KMS-11 (cell line): Measurements from ENCODE around the gene TMOD4.

Source experiments
- H2AFZ ChIP-seq: fragments of 200-600 bp; sonication (generic); 2 replicates; pipeline ENCODE4 v1.6.1; 2016; ENCODE audit warnings: antibody characterized with exemption, mixed run types, low read depth
- H3K27ac ChIP-seq: fragments of 200-600 bp; sonication (generic); 2 replicates; pipeline ENCODE4 v1.6.1; 2016; ENCODE audit warnings: mild to moderate bottlenecking, mixed run types
- H3K27me3 ChIP-seq: fragments of 200-600 bp; sonication (generic); 2 replicates; pipeline ENCODE4 v1.6.1; 2017; ENCODE audit warnings: mild to moderate bottlenecking, low read depth, mixed run types, moderate library complexity; ENCODE audit not compliant: insufficient read depth
- H3K36me3 ChIP-seq: fragments of 200-600 bp; sonication (generic); 2 replicates; pipeline ENCODE4 v1.6.1; 2017; ENCODE audit warnings: mild to moderate bottlenecking, mixed run types; ENCODE audit not compliant: insufficient read depth
- H3K4me1 ChIP-seq: fragments of 200-600 bp; sonication (generic); 2 replicates; pipeline ENCODE4 v1.6.1; 2016; ENCODE audit warnings: mild to moderate bottlenecking, low read depth, mixed run types; ENCODE audit not compliant: poor library complexity, severe bottlenecking
- H3K4me2 ChIP-seq: fragments of 200-600 bp; sonication (generic); 2 replicates; pipeline ENCODE4 v1.7.0; 2016; ENCODE audit warnings: mild to moderate bottlenecking, mixed run types
- H3K4me3 ChIP-seq: fragments of 200-600 bp; sonication (generic); IDR thresholded peaks from 2 replicates; pipeline ENCODE4 v1.6.1; 2017; ENCODE audit warnings: low read depth, low read length, mixed read lengths; ENCODE audit not compliant: insufficient read depth
- H3K79me2 ChIP-seq: fragments of 200-600 bp; sonication (generic); 2 replicates; pipeline ENCODE4 v1.6.1; 2016; ENCODE audit warnings: low read depth, mixed run types; ENCODE audit not compliant: insufficient read depth
- H3K9ac ChIP-seq: fragments of 200-600 bp; sonication (generic); 2 replicates; pipeline ENCODE4 v1.6.1; 2016; ENCODE audit warnings: mild to moderate bottlenecking, mixed run types
- H4K20me1 ChIP-seq: fragments of 200-600 bp; sonication (generic); 2 replicates; pipeline ENCODE4 v1.6.1; 2016; ENCODE audit warnings: mild to moderate bottlenecking, mixed run types; ENCODE audit not compliant: insufficient read depth
- TF ChIP-seq, protein P1 (sequence below): fragments of 200-600 bp; sonication (generic); conservative IDR thresholded peaks from 2 replicates; pipeline ENCODE4 v1.6.1; 2017; ENCODE audit warnings: low read depth, mild to moderate bottlenecking, antibody characterized with exemption, low read length, moderate library complexity, mixed read lengths

The TMOD4 gene

DNA sequence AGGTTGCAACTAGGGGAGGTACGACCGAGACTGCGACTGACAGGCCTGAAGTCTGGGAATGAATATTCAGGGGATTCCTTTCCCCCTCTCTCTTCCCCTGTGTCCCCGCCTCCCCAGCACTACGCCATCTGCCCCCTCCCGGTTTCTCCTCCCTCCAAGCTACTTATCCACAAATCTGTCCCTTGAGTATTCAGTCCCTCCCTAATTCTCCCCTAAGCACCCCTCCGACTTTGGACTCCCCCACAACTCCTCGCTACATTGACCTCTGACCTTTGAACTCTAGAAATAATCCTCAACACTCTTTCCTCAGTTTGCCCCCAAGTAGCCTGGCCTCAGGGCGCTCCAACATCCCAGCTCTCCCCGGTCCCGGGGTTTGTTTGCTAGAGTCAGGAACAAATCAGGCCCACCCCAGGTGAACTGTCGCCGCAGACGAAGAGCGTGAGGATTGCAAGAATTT is 10.5 kb downstream of the TMOD4 start:
- Histone ChIP-seq H3K27ac (peak overlapping the region; percentile 31; the same call in 1 of the 2 replicates), H3K4me3 (peak overlapping the region; percentile 97), H3K79me2 (peaks cover 17% of the 10 kb centered on the region), H4K20me1 (no peaks in the 10 kb centered on the region), H3K4me2 (peak overlapping the region; percentile 91), H3K4me1 (peaks cover 24% of the 10 kb centered on the region), H3K36me3 (peaks cover 7% of the 10 kb centered on the region; the same call in 1 of the 2 replicates), H2AFZ (peak overlapping the region; percentile 90), H3K27me3 (no peaks in the 10 kb centered on the region), H3K9ac (peak overlapping the region; percentile 62; the same call in 1 of the 2 replicates)
- TF ChIP-seq, protein P1, sequence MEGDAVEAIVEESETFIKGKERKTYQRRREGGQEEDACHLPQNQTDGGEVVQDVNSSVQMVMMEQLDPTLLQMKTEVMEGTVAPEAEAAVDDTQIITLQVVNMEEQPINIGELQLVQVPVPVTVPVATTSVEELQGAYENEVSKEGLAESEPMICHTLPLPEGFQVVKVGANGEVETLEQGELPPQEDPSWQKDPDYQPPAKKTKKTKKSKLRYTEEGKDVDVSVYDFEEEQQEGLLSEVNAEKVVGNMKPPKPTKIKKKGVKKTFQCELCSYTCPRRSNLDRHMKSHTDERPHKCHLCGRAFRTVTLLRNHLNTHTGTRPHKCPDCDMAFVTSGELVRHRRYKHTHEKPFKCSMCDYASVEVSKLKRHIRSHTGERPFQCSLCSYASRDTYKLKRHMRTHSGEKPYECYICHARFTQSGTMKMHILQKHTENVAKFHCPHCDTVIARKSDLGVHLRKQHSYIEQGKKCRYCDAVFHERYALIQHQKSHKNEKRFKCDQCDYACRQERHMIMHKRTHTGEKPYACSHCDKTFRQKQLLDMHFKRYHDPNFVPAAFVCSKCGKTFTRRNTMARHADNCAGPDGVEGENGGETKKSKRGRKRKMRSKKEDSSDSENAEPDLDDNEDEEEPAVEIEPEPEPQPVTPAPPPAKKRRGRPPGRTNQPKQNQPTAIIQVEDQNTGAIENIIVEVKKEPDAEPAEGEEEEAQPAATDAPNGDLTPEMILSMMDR, result no peak

DNA sequence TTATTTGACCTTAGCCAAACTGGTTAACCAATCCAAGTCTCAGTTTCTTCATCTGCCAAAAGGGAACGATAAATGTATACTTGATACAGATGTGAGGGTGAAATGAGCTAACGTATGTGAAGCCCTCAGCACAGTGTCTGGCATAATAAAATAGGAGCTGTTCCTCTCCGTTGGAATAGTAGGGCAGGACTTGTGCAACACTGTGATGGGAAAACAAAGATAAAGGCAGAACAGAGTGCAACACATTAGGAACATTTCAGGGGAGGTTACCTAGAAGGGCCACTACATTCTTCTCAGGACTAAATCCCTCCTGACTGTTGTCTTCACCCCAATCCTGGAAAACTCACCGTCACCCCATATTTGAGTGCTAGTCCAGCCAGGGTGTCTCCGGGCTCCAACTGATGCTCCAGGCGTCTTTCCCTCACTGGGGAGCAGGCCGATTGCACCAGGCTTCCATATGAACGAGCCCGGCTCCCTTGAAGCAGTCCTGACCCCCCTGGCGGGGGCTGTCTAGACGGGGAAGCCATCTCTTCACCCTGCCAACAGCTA is 11.0 kb downstream of the TMOD4 start:
- H3K27ac ChIP-seq, result no peak overlapping the region
- H4K20me1 ChIP-seq, result no peaks in the 10 kb centered on the region
- peak overlapping the region; percentile 90; the same call in 1 of the 2 replicates for H2AFZ ChIP-seq

DNA sequence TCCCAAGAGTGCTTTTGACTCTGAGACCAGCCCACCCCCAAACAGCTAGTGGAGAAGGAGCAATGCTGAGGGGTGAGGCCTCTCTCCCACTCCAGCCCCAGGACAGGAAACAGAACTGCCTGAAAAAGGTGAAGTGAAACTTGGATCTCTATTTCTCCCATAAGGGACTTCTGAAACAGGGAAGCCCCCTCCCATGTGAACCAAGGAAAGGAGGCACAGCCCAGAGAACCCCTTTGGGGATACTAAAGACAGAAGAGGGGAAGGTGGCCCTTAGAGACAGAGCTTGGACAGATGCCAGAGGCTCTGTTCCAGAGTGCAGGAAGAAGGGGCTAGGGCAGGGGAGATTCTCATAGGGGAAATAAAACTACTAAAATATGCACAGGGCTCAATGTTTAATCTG is 16.4 kb downstream of the TMOD4 start:
- Histone ChIP-seq H3K4me3 (no peak overlapping the region), H3K79me2 (no peaks in the 10 kb centered on the region), H3K4me1 (peaks cover 22% of the 10 kb centered on the region), H3K9ac (no peak overlapping the region), H3K27ac (no peak overlapping the region), H3K36me3 (no peaks in the 10 kb centered on the region), H2AFZ (no peak overlapping the region), H3K27me3 (no peaks in the 10 kb centered on the region), H4K20me1 (no peaks in the 10 kb centered on the region), H3K4me2 (no peak overlapping the region)
- TF ChIP-seq, protein P1, result no peak

More for the DNA sequence above, 11.0 kb downstream of the TMOD4 start:
- Histone ChIP-seq H3K4me2 (peak overlapping the region; percentile 91), H3K27me3 (no peaks in the 10 kb centered on the region), H3K4me1 (peaks cover 24% of the 10 kb centered on the region), H3K79me2 (peaks cover 17% of the 10 kb centered on the region), H3K36me3 (peaks cover 7% of the 10 kb centered on the region; the same call in 1 of the 2 replicates), H3K4me3 (peak overlapping the region; percentile 97), H3K9ac (no peak overlapping the region)
- TF ChIP-seq, protein P1, result no peak

DNA sequence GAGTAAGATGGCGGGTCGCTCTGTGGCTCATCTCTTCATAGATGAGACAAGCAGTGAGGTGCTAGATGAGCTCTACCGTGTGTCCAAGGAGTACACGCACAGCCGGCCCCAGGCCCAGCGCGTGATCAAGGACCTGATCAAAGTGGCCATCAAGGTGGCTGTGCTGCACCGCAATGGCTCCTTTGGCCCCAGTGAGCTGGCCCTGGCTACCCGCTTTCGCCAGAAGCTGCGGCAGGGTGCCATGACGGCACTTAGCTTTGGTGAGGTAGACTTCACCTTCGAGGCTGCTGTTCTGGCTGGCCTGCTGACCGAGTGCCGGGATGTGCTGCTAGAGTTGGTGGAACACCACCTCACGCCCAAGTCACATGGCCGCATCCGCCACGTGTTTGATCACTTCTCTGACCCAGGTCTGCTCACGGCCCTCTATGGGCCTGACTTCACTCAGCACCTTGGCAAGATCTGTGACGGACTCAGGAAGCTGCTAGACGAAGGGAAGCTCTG is 17.0 kb downstream of the TMOD4 start:
- Histone ChIP-seq H2AFZ (no peak overlapping the region), H3K27me3 (no peaks in the 10 kb centered on the region), H3K27ac (no peak overlapping the region), H3K4me1 (peaks cover 22% of the 10 kb centered on the region), H3K9ac (no peak overlapping the region), H3K79me2 (no peaks in the 10 kb centered on the region), H3K36me3 (no peaks in the 10 kb centered on the region), H3K4me2 (no peak overlapping the region), H3K4me3 (no peak overlapping the region), H4K20me1 (no peaks in the 10 kb centered on the region)
- TF ChIP-seq, protein P1, result no peak
